DMS 273 treated with DMSO at 0.1 percent for 48 hours (cell line): ENCODE data around the gene CD48.
"Not testable (repeated sequence)": the region's sequence is repeated elsewhere in the genome, so short reads cannot be mapped to it uniquely, and the experiment has no call there.

ENCODE experiments used
- DNase-seq: peaks from one replicate; lab custom pipeline; 2025; lab: John Stamatoyannopoulos, UW

CD48 gene

DNA sequence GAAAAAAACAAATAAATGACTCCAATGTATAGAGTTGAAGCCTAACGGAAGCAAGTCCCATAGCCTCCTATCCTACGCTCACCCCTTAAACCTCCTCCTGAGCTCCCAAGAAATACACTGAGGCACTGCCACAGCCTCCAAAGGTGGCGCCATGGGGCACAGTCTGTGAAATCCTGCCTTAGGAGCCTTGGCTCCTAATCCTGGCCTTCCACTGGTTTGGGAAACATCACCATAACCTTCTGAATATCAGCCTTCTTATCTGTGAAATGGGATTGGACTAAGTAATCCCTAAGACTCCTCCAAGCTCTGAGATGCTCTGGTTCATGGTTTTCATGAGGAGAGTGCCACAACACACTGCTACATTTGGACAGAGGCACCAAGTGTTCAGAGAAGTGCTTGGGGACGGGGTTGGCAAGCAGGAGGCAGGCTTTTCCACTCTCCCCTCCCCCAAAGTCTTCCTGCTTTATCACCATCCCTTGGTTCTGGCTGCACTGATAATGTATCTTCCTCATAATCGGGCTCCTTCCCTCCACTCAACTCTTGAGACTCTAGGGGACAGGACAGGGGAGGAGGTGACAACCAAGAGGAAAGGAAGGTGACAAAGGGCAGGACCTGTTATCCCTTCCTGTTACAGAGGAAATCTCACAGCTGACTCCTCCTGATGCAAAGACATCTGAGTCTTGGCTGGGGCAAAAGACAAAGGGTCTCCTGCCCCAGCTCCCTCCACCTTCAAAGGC is 30.2 kb upstream of the CD48 start:
- no peak for DNase-seq

DNA sequence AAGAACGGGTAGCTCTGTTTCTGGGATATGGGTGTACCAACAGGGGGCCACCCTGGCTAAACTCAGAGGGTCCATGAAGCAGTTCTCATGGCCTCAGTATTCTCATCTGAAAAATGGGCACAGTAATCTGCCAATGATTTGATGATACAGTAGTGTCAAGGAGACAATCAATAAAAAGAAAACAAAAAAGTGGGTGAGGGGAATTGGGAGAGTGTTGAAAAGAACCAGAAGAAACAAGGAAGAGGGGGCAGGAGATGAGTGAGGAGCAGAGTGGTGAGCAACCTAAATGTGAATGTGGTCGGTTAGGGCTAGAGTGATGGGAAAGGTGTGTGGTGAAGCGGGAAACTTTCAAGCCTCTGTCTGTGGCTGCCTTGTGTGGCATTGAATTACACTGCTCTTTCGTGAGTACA is 29.5 kb upstream of the CD48 start:
- no peak for DNase-seq

DNA sequence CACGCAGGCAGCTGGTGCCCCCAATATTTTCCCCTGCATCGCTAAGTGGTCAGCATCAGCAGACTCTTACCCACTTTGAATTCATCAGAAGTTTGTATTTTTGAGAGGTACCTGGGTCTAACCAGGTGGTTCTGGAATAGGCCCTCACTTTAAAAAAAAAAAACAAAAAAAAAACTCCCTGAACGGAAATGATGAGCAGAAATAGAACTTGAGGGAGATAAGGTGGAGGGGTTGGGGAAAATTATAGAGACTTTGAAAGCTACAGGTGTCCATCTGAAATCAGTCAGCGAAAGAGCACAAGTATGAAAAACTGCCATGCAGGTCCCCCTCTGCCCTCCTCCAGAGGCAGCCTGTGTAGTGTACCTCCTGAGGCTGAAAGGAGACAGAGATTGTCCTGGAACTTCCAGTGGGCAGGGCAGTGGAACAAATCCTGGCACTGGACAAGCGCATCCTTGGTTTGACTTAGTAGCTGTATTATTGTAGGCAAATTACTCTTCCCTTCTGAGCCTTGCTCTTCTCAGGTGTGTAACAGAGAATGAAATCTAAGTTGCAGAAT is 28.6 kb upstream of the CD48 start:
- no peak for DNase-seq

DNA sequence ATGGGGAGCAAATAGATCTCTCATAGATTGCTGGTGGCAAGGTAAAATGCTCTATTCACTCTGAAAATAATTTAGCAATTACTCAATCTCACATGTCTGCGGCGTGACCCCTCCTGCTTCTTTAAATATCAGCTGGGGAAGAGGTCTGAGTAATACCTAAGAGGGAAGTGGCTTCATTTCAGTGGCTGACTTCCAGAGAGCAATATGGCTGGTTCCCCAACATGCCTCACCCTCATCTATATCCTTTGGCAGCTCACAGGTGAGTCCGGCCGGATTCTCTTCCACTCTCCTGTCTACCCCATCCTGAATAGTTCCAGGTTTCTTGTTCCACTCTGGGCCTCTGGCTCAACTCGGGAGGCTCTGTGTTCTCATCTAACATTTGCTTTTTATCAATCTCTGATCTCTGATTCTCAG is 27.5 kb upstream of the CD48 start, which contains the start of gene SLAMF7:
TSS of gene SLAMF7 (plus strand) at position 150 of the 414 bp plus-strand sequence. CDS start at position 205, 55 bp downstream.
- no peak for DNase-seq

DNA sequence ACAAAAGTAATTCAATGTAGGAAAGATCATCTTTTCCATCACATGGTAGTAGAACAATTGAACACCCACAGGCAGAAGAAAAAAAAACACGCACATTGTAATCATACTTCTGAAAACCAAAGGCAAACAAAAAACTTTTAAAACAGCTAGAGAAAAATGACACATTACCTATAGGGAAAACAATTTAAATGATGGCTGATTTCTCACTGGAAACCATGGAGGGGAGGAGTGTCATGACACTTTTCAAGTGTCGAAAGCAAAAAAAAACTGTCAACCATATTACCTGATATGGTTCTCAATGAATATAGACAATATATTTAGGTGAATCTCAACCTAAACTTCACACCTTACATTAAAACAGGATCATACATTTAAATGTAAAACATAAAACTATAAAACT is 26.6 kb upstream of the CD48 start:
- DNase-seq = no peak

DNA sequence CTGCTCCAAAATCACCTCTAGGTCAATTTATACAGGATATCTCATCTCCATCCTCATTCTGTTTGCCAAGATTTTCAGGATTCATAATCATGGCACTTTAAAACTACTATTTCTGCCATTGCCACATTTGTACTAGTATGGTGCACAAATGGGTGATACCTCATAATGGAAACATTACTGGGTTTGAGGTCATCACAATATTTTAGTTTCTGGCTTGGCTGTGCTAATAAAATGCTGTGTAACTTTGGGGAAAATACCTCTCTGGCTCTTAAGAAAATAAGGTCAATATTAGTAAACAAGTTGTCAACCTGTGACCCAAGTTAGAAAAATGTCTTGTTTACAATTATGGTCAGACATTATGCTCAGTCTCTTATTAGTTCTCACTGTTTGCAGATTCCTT is 22.7 kb upstream of the CD48 start:
- DNase-seq = no peak

DNA sequence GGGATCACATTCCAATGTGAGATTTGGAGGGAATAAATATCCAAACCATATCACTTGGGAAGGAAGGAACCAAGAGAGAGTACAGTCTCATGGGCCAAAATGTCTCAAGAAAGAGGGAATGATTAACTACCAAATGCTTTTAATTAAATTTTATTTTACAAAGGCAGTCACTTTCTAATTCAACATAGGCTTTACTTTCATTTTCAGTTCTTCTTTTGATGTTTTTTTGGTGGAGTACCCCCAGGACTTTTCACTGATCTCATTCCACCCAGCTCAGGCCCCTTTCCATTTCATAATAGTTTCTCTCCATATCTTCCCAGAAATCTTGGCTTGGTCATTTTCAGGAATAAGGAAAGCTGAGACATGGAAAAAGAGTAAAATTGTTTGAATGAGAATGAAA is 22.3 kb upstream of the CD48 start:
- DNase-seq = no peak

DNA sequence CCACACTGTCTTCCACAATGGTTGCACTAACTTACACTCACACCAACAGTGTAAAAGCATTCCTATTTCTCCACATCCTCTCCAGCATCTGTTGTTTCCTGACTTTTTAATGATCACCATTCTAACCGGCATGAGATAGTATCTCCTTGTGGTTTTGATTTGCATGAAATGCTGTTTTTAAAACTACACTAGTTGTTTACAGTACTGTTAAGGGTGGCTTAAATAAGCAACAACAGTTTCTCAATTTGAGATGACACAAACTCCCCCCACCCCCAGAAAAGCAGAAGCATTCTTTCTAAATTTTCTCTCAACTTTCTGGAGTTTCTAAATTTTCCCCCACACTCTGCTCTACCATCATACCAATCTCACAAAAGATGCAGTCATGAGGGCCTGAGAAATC is 20.4 kb upstream of the CD48 start:
- no peak for DNase-seq

DNA sequence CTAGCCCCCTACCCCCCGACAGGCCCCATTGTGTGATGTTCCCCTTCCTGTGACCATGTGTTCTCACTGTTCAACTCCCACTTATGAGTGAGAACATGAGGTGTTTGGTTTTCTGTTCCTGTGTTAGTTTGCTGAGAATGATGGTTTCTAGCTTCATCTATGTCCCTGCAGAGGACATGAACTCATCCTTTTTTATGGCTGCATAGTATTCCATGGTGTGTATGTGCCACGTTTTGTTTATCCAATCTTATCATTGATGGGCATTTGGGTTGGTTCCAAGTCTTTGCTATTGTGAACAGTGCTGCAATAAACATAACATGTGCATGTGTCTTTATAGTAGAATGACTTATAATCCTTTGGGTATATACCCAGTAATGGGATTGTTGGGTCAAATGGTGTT is 19.9 kb upstream of the CD48 start:
- DNase-seq = not testable (repeated sequence)

DNA sequence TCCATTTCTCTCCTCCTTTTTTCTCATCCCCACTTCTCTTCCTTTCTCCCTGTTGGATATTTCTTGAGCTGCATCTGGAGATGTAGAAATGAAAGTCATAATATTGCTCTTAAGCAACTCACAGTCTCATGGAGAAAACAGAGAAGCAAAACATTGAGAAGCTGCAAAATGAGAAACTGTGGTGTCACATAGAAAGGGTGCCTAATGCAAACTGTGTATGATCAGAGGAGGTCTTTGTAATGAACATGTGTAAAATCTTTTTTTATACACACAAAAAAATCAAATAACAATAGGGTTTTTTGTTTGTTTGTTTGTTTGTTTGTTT is 15.7 kb upstream of the CD48 start:
- DNase-seq = no peak

DNA sequence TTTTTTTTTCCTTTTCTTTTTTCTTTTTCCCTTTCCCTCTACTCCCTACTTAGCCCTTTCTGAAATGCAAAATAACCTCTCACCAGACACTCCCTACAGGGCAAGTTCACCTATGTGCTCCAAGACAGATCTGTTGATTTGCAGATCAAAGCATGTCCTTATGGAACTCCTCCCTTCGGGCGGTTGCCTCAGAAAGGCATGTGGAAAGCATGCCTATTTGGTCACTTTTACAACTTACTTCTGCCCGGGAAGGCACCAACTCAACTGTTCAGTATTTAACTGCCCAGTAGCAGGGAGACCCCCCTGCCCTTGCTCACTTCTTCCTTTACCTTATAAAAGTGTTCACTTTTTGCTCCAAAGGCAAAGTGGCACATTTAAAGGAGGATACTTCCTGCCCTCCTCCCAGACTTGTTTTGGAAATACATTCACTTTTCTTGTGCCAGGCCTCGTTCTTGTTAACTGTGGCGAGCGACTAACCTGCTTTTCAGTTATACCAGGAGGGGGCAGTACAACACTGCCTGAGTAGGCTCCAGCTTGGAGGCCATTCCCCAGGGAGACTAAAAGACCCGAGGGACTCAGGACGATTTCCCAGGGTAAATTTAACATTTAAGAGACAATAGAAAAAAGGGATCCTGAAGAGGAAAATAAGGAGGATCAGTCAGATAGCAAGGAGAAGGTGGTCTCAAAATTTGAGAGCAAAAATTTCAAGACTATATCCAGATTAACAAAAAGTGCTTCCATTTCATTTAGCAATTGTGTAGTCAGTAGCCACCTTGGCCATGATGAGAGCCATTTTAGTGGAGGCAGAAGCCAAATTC is 15.1 kb upstream of the CD48 start:
- peak; percentile 15 for DNase-seq

DNA sequence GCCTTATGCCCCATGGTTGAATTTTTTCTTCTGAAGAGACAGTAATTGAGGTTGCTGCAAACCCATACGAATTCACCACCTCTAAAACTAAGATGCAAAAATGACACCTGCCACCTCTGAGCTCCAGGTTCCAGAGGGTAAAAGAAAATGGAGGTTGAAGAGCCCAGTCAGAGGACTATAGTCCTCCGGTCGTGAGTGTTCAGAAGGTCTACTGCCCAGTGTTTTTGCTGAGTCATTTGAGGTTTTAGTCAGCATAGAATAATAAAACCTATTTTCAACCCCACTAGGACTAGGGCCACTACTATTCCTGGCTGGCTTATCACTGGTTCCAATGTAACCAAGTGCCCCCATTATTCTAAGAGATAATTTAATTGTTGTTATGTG is 14.5 kb upstream of the CD48 start:
- DNase-seq = no peak

DNA sequence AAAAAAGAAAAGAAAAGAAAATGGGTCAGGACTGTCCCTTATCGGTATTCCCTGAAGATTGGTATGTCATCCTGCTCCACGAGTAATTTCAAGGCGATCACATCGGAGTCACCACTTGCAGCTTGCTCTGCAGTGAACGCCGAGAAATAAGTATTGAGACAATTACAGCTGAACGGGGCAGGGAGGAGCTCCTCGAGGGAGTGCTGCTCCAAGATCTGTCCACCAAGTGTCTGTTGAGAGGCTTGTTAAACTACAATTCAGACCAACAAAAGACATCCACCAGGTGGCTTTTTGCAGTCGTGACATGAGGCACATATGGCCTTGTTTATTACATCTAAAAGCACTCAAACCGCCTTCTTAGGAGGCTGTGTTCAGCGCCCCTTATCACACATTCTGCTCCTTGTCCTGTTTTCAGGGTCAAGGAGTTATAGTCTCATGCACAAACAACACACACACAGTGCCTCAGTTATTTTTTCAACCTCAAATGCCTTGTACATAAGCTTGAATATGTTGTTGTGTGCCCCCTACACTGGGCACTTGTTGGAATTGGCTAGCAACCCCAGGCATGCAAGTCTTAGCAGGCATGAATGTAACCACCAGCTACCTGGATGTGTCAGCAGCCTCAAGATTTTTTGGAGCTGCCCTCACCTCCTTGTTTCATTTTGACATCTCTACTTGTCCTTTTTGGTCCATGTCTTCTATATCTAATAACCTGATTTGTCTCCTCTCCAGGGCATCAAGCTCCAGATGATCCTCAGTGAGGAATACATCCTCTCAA is 13.0 kb upstream of the CD48 start:
- DNase-seq = no peak

DNA sequence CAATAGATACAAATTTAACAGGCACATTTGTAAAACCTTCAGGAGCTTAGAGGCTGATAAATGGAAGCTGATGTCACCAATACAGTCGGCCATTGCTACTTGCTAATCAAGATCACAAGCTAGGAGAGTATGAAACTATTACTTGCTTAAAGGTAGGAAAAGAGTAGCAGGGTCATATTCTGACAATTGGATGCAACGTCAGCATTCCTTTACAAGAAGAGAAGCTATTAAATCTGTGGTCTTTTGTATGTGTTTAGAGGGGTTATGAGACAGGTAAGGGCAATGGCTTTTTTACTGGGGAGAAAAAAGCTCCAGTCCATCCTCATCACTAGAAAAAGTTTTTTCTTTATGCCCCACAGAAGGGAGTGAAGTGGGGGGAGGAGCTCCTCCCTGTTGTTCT is 11.7 kb upstream of the CD48 start:
- DNase-seq = no peak

DNA sequence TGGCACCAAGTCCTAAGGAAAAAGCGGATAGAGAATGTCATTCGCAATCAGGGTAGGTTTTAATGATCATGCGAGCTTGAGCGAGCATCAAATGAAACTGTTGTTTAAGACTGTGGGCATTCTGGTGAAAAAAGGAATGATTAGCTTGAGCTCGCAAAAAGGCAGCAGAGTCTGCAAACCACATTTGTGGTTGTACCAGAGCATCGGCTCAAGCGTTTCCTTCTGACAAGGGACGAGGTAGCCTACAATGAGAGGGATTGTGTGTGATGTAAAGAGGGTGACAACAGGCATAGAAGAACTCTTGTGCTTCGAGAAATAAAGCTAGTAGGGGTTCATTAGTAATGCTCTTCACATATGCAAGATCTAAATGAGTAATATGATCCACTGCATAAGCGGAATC is 11.1 kb upstream of the CD48 start:
- DNase-seq = no peak

DNA sequence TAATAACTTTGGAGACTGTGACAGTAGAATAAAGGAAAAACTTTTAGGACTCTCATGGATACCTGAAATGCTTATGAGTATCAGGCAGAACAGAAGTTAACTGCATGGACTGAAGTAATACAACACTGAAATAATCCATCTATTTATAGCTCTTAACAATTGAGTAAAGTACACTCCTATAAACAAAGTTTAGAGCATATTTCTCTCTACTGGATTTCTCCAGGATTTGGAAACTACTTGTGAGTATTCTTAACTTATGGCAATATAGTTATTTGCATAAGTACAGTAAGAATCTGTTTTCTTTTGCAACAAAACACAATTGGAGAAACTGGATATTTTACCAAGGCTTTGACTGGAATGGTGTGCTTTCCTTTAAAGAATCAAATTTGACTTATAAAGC is 9.9 kb upstream of the CD48 start:
- DNase-seq = no peak

DNA sequence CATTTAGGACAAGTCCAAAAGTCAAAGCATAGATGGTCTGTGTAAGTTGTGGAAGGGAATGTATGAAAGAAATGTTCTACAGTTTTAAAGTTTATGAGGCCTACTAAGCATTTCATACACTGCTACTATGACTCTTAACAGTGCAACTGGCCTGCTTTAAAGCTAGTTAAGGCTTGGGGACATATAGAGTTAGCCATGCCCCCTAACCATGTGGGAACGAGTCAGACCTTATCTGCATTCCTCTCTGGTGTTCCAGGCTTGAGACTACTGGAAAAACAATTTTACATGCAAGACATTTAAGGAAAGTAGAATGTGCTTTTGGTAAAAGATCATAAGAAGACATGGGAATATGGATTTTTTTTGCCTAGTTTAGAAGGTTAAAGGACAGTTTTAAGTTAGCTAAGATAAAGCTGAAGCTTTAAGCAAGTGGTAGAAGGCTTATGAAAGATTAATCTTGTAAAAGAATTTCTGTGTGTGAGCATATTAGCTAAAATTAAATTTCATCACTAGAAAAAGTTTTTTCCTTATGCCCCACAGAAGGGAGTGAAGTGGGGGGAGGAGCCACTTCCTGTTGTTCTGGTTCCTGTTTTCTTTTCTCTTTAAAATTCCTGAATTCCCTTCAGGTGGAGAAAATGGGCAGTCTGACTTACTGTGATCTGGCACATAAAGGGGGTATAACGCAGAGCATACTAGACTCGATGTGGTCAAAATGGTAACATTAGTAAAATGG is 8.9 kb upstream of the CD48 start:
- no peak for DNase-seq

DNA sequence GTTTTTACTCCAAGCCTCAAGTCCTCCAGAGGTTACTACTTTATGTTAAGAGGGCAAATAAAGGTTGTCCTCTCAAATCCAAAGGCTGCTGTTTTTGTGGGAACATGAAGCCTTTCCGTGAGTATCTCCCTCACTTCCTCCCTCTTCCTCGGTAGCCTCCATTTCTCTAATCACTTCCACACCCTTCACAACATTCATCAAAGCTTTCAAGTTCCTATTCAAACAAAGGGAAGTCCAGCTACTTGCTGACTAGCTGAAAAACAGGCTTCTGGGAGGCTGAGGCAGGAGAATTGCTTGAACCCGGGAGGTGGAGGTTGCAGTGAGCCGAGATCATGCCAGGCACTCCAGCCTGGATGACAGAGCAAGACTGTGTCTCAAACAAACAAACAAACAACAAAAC is 6.6 kb upstream of the CD48 start:
- DNase-seq = no peak

DNA sequence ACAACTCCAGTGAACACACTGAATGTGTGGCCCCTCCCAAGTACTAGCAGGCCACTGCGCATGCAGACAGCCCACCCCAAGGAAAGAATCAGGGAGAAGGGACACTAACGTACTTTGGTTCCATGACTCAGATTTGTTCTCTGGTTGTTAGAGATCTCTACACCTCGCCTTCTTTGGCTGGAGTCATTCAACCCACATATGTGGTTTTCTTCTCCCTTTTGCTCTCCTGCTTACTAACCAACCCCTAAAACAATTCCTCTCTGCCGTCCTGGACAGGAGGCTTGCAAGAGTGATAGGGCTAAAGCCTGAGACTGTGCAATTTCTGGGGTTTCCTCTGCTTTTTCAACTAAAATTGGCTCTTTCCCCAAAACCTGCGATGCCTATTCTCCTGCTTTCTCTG is 5.7 kb upstream of the CD48 start:
- DNase-seq = no peak

DNA sequence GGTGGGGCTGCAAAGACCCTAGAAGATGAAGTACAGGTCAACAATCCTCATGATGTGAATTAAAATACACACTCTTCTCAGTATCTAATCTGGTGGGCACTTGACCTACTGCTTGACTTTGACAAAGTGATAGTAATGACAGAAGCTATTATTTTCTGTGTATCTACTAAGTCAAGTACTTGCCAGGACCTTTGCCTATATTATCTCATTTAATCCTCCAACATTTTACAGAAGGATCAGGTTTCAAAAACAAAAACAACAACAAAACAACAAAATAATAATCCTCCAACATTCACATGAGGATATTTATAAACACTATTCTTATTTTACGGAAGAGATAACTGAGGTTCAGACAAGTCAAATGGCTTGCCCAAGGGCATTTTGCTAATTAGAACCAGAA is 4.4 kb upstream of the CD48 start:
- no peak for DNase-seq

DNA sequence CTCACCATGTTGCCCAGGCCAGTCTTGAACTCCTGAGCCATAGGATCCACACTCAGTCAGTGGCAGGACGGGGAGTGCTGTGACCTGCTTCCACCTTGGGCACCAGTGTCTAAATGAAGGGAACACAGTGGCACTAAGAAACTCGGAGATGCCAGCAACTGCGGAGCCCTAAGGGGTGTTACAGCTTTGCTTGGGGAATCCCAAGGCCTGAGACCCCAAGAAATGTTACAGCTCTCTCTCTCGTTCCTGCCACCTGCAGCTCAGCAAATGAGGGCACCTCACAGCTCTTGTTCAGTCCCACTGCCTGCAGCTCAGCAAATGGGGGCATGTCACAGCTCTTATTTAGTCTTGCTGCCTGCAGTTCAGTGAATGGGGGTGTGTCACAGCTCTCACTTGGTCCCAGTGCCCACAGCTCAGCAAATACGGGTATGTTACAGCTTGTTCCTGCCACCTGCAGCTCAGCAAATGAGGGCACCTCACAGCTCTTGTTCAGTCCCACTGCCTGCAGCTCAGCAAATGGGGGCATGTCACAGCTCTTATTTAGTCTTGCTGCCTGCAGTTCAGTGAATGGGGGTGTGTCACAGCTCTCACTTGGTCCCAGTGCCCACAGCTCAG is 2.5 kb upstream of the CD48 start:
- DNase-seq = not testable (repeated sequence)

DNA sequence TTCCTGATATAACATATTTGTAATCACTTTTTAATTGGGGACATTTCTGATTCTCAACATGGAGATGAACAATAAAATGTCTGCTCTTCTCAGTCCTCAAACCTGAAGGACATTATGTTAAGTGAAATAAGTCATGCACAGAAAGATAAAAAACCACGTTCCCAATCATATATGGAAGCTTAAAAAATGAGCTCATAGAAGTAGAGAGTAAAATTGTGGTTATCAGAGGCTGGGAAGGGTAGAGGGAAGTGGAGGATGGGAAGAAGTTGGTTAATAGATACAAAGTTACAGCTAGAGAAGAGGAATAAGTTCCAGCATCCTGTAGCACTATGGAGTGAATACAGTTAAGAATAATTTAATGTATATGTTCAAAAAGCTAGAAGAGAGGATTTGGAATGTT is 1.5 kb upstream of the CD48 start:
- no peak for DNase-seq
